ENCODE results near the gene ZC2HC1B.

Gene ZC2HC1B

DNA sequence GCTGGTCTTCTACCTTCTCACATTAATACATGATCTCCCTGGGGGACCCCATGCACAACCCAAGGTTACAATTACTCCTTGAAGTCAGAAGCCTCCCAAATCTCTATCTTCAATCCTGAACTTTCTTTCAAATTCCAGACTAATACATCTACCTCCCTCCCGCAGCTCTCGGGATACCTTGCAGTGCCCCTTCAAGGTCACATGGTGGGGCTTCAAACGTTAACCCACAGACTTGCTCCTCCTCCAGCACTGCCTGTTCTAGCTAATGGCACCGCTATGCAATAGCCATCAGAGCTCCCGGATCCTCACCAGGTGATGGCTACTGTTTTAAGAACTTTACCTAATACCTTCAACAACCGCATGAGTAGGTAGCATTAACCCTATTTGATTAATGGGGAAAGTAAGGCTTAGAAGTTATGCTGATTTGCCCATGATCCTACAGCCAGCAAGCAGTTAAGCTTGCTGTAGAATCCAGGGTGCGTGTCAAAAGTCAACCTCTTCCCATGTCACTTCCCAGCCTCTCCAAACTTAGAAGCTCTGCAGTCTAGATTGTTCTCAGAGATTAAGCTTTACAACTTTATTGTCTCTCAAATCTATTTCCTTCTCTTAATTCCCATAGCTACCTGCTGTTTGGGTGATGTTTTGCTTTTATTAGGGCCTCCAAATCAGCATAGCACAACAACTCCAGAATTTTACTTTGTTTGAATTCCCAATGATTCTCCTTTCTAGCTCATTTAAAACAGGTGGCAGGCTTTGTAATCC lies 99.1 kb downstream of the ZC2HC1B start:
- Histone ChIP-seq H3K4me1 (ENCODE audit: control insufficient read depth, insufficient read depth, low read length) (peaks cover 78% of the 10 kb centered on the region), H3K4me3 (ENCODE audit: low read depth, low read length) (no peak overlapping the region), H3K27ac (ENCODE audit: low read depth, low read length) (peak overlapping the region; percentile 3), H3K27me3 (ENCODE audit: control insufficient read depth, insufficient read depth, low read length) (peaks cover 100% of the 10 kb centered on the region), H3K36me3 (ENCODE audit: control insufficient read depth, insufficient read depth, low read length) (no peaks in the 10 kb centered on the region), H3K9ac (ENCODE audit: low read depth, low read length) (no peak overlapping the region), H3K9me3 (ENCODE audit: control insufficient read depth, insufficient read depth, low read length) (no peaks in the 10 kb centered on the region)

DNA sequence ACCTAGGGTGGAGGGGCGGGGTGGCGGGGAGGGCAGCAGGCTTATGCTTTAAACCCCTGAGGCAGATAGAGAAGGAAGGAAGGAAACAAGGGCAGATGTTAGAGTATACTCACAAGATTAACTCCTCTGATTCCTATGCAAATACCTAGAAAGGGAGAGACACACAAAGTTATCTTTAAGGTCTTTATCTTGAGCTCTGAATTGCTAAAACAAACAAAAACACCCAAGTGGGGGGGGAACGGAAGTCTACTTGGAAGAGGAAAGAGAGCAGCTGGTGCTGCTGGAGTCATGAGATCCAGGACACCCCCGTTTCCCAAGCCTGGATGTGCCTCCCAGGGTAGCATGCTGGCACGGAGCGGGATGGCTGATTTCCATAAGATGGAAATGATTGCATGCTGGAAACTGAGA lies 100.4 kb downstream of the ZC2HC1B start:
- Histone ChIP-seq H3K9me3 (ENCODE audit: control insufficient read depth, insufficient read depth, low read length) (no peaks in the 10 kb centered on the region), H3K9ac (ENCODE audit: low read depth, low read length) (no peak overlapping the region), H3K4me3 (ENCODE audit: low read depth, low read length) (no peak overlapping the region), H3K4me1 (ENCODE audit: control insufficient read depth, insufficient read depth, low read length) (peaks cover 70% of the 10 kb centered on the region), H3K27ac (ENCODE audit: low read depth, low read length) (no peak overlapping the region), H3K36me3 (ENCODE audit: control insufficient read depth, insufficient read depth, low read length) (no peaks in the 10 kb centered on the region), H3K27me3 (ENCODE audit: control insufficient read depth, insufficient read depth, low read length) (peaks cover 100% of the 10 kb centered on the region)

DNA sequence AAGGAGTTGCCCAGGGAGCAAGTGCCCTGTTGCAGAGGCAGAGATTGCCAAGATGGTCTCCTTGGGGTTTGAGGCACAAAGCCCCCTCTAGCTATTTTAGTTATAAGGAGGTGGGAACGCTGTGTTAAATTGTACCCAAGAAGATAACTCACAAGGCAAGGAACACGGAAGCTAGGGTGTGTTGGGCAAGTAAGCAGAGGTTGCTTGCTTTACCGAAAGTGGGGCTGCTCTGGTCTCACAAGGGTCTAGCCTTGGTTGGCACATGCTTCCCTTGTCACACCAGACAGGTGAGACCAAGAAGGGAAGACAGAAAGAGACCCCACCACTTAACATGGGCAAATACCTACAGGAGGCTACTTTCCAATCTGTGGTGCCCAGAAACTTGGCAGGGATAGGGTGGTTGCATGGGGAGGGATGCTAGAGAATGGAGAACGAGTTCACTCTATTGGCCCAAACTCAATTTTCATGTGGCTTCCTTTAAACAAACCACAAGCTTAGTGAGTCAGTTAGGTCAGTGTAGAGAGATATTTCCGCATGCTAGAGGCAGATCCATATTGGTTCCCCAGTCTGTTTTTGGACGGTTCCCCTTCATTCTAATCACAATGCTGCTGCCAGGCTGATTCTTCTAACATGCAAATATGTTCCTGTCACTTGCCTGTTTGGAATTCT lies 101.4 kb downstream of the ZC2HC1B start:
- H3K4me3 ChIP-seq (ENCODE audit: low read depth, low read length): no peak overlapping the region
- H3K4me1 ChIP-seq (ENCODE audit: control insufficient read depth, insufficient read depth, low read length): peaks cover 63% of the 10 kb centered on the region
- H3K27me3 ChIP-seq (ENCODE audit: control insufficient read depth, insufficient read depth, low read length): peaks cover 100% of the 10 kb centered on the region
- H3K36me3 ChIP-seq (ENCODE audit: control insufficient read depth, insufficient read depth, low read length): no peaks in the 10 kb centered on the region
- H3K9me3 ChIP-seq (ENCODE audit: control insufficient read depth, insufficient read depth, low read length): no peaks in the 10 kb centered on the region
- no peak overlapping the region for H3K9ac ChIP-seq (ENCODE audit: low read depth, low read length)
- H3K27ac ChIP-seq (ENCODE audit: low read depth, low read length): no peak overlapping the region

GRCh38 chr6:143966312-143966711 lies 102.0 kb downstream of the ZC2HC1B start:
- Histone ChIP-seq H3K27ac (ENCODE audit: low read depth, low read length) (no peak overlapping the region), H3K27me3 (ENCODE audit: control insufficient read depth, insufficient read depth, low read length) (peaks cover 100% of the 10 kb centered on the region), H3K9me3 (ENCODE audit: control insufficient read depth, insufficient read depth, low read length) (no peaks in the 10 kb centered on the region), H3K9ac (ENCODE audit: low read depth, low read length) (no peak overlapping the region), H3K4me1 (ENCODE audit: control insufficient read depth, insufficient read depth, low read length) (peaks cover 63% of the 10 kb centered on the region), H3K36me3 (ENCODE audit: control insufficient read depth, insufficient read depth, low read length) (no peaks in the 10 kb centered on the region), H3K4me3 (ENCODE audit: low read depth, low read length) (no peak overlapping the region)

GRCh38 chr6:143967706-143968376 lies 103.6 kb downstream of the ZC2HC1B start:
- H3K4me1 ChIP-seq (ENCODE audit: control insufficient read depth, insufficient read depth, low read length): peaks cover 63% of the 10 kb centered on the region
- H3K27ac ChIP-seq (ENCODE audit: low read depth, low read length): no peak overlapping the region
- H3K9me3 ChIP-seq (ENCODE audit: control insufficient read depth, insufficient read depth, low read length): no peaks in the 10 kb centered on the region
- H3K9ac ChIP-seq (ENCODE audit: low read depth, low read length): no peak overlapping the region
- H3K27me3 ChIP-seq (ENCODE audit: control insufficient read depth, insufficient read depth, low read length): peaks cover 100% of the 10 kb centered on the region
- H3K36me3 ChIP-seq (ENCODE audit: control insufficient read depth, insufficient read depth, low read length): no peaks in the 10 kb centered on the region
- H3K4me3 ChIP-seq (ENCODE audit: low read depth, low read length): no peak overlapping the region

DNA sequence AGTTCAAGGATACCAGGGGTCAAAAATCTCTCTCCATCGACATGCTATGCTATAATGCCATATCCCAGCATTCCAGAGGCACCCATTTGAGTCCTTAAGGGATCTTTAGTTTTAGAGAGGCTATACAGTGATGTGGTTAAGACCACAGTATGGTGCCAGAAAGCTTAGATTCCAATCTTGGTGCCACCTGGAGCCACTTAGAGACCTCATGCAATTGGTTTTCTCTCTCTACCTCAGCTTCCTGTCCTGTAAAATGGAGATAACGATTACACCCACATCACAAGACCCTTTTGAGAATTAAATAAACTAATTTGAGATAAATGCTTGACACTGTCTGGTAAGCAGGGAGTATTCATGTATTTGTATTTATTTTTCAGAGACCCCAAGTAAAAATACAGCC lies 104.8 kb downstream of the ZC2HC1B start:
- Histone ChIP-seq H3K9ac (ENCODE audit: low read depth, low read length) (no peak overlapping the region), H3K4me1 (ENCODE audit: control insufficient read depth, insufficient read depth, low read length) (peaks cover 59% of the 10 kb centered on the region), H3K27me3 (ENCODE audit: control insufficient read depth, insufficient read depth, low read length) (peaks cover 96% of the 10 kb centered on the region), H3K36me3 (ENCODE audit: control insufficient read depth, insufficient read depth, low read length) (no peaks in the 10 kb centered on the region), H3K9me3 (ENCODE audit: control insufficient read depth, insufficient read depth, low read length) (no peaks in the 10 kb centered on the region), H3K27ac (ENCODE audit: low read depth, low read length) (no peak overlapping the region), H3K4me3 (ENCODE audit: low read depth, low read length) (no peak overlapping the region)

DNA sequence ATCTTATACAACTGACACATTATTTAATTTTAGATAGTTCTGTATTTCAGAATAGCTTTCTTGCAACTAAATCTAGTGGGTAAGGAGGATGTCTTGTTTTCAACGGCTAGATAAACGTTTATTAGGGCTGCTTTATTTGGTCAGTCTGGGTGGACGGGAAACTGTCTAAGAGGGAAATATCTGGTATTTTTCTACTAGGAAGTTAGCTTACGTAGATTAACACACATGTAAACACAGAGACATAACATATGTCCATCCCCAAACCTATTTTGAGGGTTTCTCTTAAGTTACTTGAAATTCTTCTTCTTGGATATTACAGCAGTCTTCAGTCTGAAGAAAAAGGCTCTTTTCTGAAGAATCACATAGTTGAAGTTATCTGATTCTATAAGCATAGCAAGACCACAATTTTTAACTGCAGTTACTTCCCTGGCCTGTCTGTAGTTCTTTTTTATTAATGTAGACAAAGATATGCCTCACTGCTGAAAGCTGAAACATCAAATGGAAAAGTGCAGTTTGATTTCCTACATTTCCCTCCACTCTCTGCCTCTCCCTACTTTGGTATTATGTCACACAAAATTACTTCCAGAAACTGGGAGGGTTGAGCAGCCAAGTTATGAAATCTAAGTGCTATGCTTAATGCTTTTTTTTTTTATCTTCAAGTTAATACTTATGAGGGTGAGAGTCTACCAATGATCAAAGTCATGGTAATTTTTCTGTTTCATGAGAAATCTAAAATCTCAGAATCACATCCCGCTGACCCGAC lies 106.4 kb downstream of the ZC2HC1B start:
- Histone ChIP-seq H3K9me3 (ENCODE audit: control insufficient read depth, insufficient read depth, low read length) (no peaks in the 10 kb centered on the region), H3K4me3 (ENCODE audit: low read depth, low read length) (no peak overlapping the region), H3K36me3 (ENCODE audit: control insufficient read depth, insufficient read depth, low read length) (no peaks in the 10 kb centered on the region), H3K4me1 (ENCODE audit: control insufficient read depth, insufficient read depth, low read length) (peaks cover 62% of the 10 kb centered on the region), H3K27me3 (ENCODE audit: control insufficient read depth, insufficient read depth, low read length) (peaks cover 96% of the 10 kb centered on the region), H3K9ac (ENCODE audit: low read depth, low read length) (no peak overlapping the region), H3K27ac (ENCODE audit: low read depth, low read length) (no peak overlapping the region)

GRCh38 chr6:143971482-143972205 lies 107.4 kb downstream of the ZC2HC1B start:
- H3K4me3 ChIP-seq (ENCODE audit: low read depth, low read length): no peak overlapping the region
- H3K36me3 ChIP-seq (ENCODE audit: control insufficient read depth, insufficient read depth, low read length): no peaks in the 10 kb centered on the region
- no peaks in the 10 kb centered on the region for H3K9me3 ChIP-seq (ENCODE audit: control insufficient read depth, insufficient read depth, low read length)
- H3K27me3 ChIP-seq (ENCODE audit: control insufficient read depth, insufficient read depth, low read length): peaks cover 96% of the 10 kb centered on the region
- H3K4me1 ChIP-seq (ENCODE audit: control insufficient read depth, insufficient read depth, low read length): peaks cover 59% of the 10 kb centered on the region
- no peak overlapping the region for H3K9ac ChIP-seq (ENCODE audit: low read depth, low read length)
- H3K27ac ChIP-seq (ENCODE audit: low read depth, low read length): peak overlapping the region; percentile 94

- Histone ChIP-seq H3K9ac (ENCODE audit: low read depth, low read length) (no peak overlapping the region), H3K27ac (ENCODE audit: low read depth, low read length) (peak overlapping the region; percentile 94), H3K4me1 (ENCODE audit: control insufficient read depth, insufficient read depth, low read length) (peaks cover 59% of the 10 kb centered on the region), H3K4me3 (ENCODE audit: low read depth, low read length) (peak overlapping the region; percentile 38), H3K9me3 (ENCODE audit: control insufficient read depth, insufficient read depth, low read length) (no peaks in the 10 kb centered on the region), H3K36me3 (ENCODE audit: control insufficient read depth, insufficient read depth, low read length) (no peaks in the 10 kb centered on the region), H3K27me3 (ENCODE audit: control insufficient read depth, insufficient read depth, low read length) (peaks cover 96% of the 10 kb centered on the region)
These were observed 109.1 kb downstream of the ZC2HC1B start for GRCh38 chr6:143973097-143973966.

Measured in HUES48 (cell line).